K562 (cell line): ENCODE data around the gene MCAT. TPM values are rescaled to one million over a fixed set of nuclear protein-coding genes. Genes with fewer than 3 reads are reported as not detected.

Experiments
- ATAC-seq: fragments of 200-7000 bp; cut with Tn5 transposase; 3 replicates; pipeline ENCODE4 v1.9.1; 2020; ENCODE audit warnings: moderate library complexity
- BruUV-seq: library from RNA; stranded (reverse); fragments of 400-500 nt; replicated peaks from 2 replicates; lab custom pipeline; 2021; lab: Mats Ljungman, UMichigan
- CTCF ChIA-PET: fragments of 300-600 bp; formaldehyde crosslinking; extraction: SDS; loops from one replicate; lab custom pipeline; 2021; ENCODE audit warnings: low intra/inter-chr PET ratio; lab: Yijun Ruan, JAX
- POLR2A ChIA-PET: fragments of 300-600, 350-650 bp; sonication (Branson Sonifier 250); formaldehyde crosslinking; extraction: SDS; loops from one replicate; lab custom pipeline; 2021; ENCODE audit warnings: antibody characterized with exemption, inconsistent platforms; lab: Yijun Ruan, JAX
- DNase-seq, 4 experiments: peaks; one replicate each; pipeline versions ENCODE4 v3.0.0 to v3.0.0-alpha.2; 2011 to 2018; ENCODE audit warnings: low spot score in 3 of 4, mixed read lengths in 3 of 4; ENCODE audit errors: extremely low read depth in 1 of 4
- FAIRE-seq: peaks from 2 replicates; lab custom pipeline; 2011; peaks lifted over from hg19 to GRCh38; lab: Jason Lieb, UNC
- H2AFZ ChIP-seq: 2 replicates; pipeline ENCODE4 v1.6.0; 2011; ENCODE audit warnings: low read depth, low read length, control low read depth, inconsistent platforms
- H3K27ac ChIP-seq: fragments of 200-600 bp; 3 replicates; pipeline ENCODE4 v1.8.0; 2011; ENCODE audit warnings: low read depth, mild to moderate bottlenecking, control low read depth, inconsistent platforms, low read length, moderate library complexity, mixed read lengths; ENCODE audit errors: extremely low read depth
- H3K27me3 ChIP-seq, 2 experiments: fragments of 300-600 bp in 1 of 2; 2 replicates in 1 of 2; 3 replicates in 1 of 2; pipeline versions ENCODE4 v1.6.0 to v1.8.0; 2011; ENCODE audit warnings: inconsistent platforms in 2 of 2, low read length in 2 of 2, mild to moderate bottlenecking in 1 of 2, mixed read lengths in 1 of 2, moderate library complexity in 1 of 2; ENCODE audit not compliant: control insufficient read depth in 2 of 2, insufficient read depth in 2 of 2
- H3K36me3 ChIP-seq: fragments of 300-600 bp; 3 replicates; pipeline ENCODE4 v1.8.0; 2011; ENCODE audit warnings: mild to moderate bottlenecking, low read length, inconsistent platforms; ENCODE audit not compliant: control insufficient read depth, insufficient read depth
- H3K4me1 ChIP-seq, 2 experiments: fragments of 200-600 bp in 1 of 2; replicated peaks in 1 of 2; 2 replicates in 1 of 2; 3 replicates in 1 of 2; pipeline versions ENCODE4 v1.5.1 to v1.8.0; 2011; ENCODE audit warnings: inconsistent platforms in 2 of 2, low read length in 2 of 2, mild to moderate bottlenecking in 1 of 2, mixed read lengths in 1 of 2, moderate library complexity in 1 of 2; ENCODE audit not compliant: control insufficient read depth in 2 of 2, insufficient read depth in 2 of 2
- H3K4me2 ChIP-seq: 2 replicates; pipeline ENCODE4 v1.6.1; 2011; ENCODE audit warnings: low read length, control low read depth, inconsistent platforms, mixed read lengths; ENCODE audit not compliant: insufficient read depth
- H3K4me3 ChIP-seq: fragments of 200-600 bp; sonication (generic), shearing (Covaris generic); 2 replicates; pipeline ENCODE4 v1.5.1; 2016; ENCODE audit warnings: control low read depth, inconsistent platforms
- H3K79me2 ChIP-seq: fragments of 200-600 bp; 3 replicates; pipeline ENCODE4 v1.8.0; 2011; ENCODE audit warnings: low read length, inconsistent platforms; ENCODE audit not compliant: control insufficient read depth, insufficient read depth
- H3K9ac ChIP-seq, 2 experiments: 2 replicates each; pipeline versions ENCODE4 v1.6.0 to v1.6.1; 2011; ENCODE audit warnings: low read depth in 2 of 2, low read length in 2 of 2, control low read depth in 1 of 2, inconsistent platforms in 1 of 2, mild to moderate bottlenecking in 1 of 2, mixed read lengths in 1 of 2; ENCODE audit not compliant: insufficient read depth in 1 of 2
- H3K9me1 ChIP-seq: one replicate; pipeline ENCODE4 v1.6.0; 2011; ENCODE audit warnings: inconsistent platforms, mild to moderate bottlenecking, low read length, moderate library complexity; ENCODE audit not compliant: control insufficient read depth, insufficient read depth
- H3K9me3 ChIP-seq: replicated peaks from 2 replicates; pipeline ENCODE4 v1.5.1; 2011; ENCODE audit warnings: low read depth, low read length, inconsistent platforms; ENCODE audit not compliant: control insufficient read depth, insufficient read depth
- H4K20me1 ChIP-seq: replicated peaks from 2 replicates; pipeline ENCODE4 v1.6.1; 2011; ENCODE audit warnings: low read length, inconsistent platforms, mixed read lengths; ENCODE audit not compliant: control insufficient read depth, insufficient read depth
- ARID4B ChIP-seq: sonication (generic); formaldehyde crosslinking; IDR thresholded peaks from 2 replicates; pipeline ENCODE4 v1.8.0; 2022; ENCODE audit warnings: mild to moderate bottlenecking, missing genetic modification reagents
- BDP1 ChIP-seq: IDR thresholded peaks from 3 replicates; pipeline ENCODE4 v1.6.1; 2011; ENCODE audit not compliant: insufficient read length, insufficient read depth
- FOXO4 ChIP-seq: fragments of 450-650 bp; formaldehyde crosslinking; IDR thresholded peaks from 2 replicates; pipeline ENCODE4 v1.4.0; 2020; ENCODE audit warnings: mild to moderate bottlenecking, moderate library complexity
- HMGN3 ChIP-seq: IDR thresholded peaks from 2 replicates; pipeline ENCODE4 v1.6.1; 2011; ENCODE audit warnings: borderline replicate concordance, low read depth, mild to moderate bottlenecking, mixed read lengths, low read length; ENCODE audit not compliant: insufficient read length; ENCODE audit errors: extremely low read depth
- MED1 ChIP-seq: sonication (generic); formaldehyde crosslinking; IDR thresholded peaks from 2 replicates; pipeline ENCODE4 v1.8.1; 2023; ENCODE audit warnings: missing genetic modification reagents, borderline replicate concordance
- NFIC ChIP-seq: fragments of 450-650 bp; IDR thresholded peaks from 2 replicates; pipeline ENCODE4 v1.6.1; 2017; ENCODE audit warnings: mild to moderate bottlenecking, inconsistent platforms
- RBFOX2 ChIP-seq: fragments of 200-400 bp; formaldehyde crosslinking; IDR thresholded peaks from 2 replicates; pipeline ENCODE4 v1.6.1; 2017; ENCODE audit warnings: low read depth, mild to moderate bottlenecking, low read length, moderate library complexity
- UBTF ChIP-seq, 2 experiments: IDR thresholded peaks; 2 replicates each; pipeline ENCODE4 v1.6.1; 2012; ENCODE audit warnings: improper control_type of control experiment in 2 of 2, low read depth in 2 of 2, low read length in 2 of 2, borderline replicate concordance in 1 of 2
- ZBTB33 ChIP-seq: sonication (generic); formaldehyde crosslinking; IDR thresholded peaks from 2 replicates; pipeline ENCODE4 v1.8.1; 2023; ENCODE audit warnings: mild to moderate bottlenecking, missing genetic modification reagents
- WGBS: fragments of 100-300 bp; shearing (Covaris generic); methylation state at CpG from one replicate; pipeline ENCODE4 v1.1.6; 2016; ENCODE audit warnings: low coverage, mixed read lengths; ENCODE audit not compliant: insufficient coverage; ENCODE audit errors: missing lambda C conversion rate; 5-methylcytosine and 5-hydroxymethylcytosine counted together
- in situ Hi-C: fragments of 300-500 bp; cut with MboI; formaldehyde crosslinking; loops from 4 replicates; pipeline ENCODE4 v1.15.0; 2018; ENCODE audit warnings: inconsistent platforms, mixed read lengths
- intact Hi-C: fragments of 100-400 bp; cut with micrococcal nuclease; formaldehyde crosslinking; loops from 2 replicates; pipeline ENCODE4 v1.14.2; 2022
- polyA plus RNA-seq, 8 experiments: library from polyadenylated mRNA; depleted of rRNA in 4 of 8; stranded (reverse) in 5 of 8; unstranded in 3 of 8; fragments of >200 nt; fragmentation: Nextera tagmentation in 2 of 8; fragmentation: Illumina TruSeq in 1 of 8; extraction: Ambion mirVana in 2 of 8; extraction: Trizol in 1 of 8; gene quantifications; 2 replicates each; pipeline versions ENCODE4 v1.2.1 to v1.2.3, GENCODE V29; 2011 to 2014; ENCODE audit warnings: inconsistent platforms in 1 of 8, missing spikeins in 1 of 8
- total RNA-seq, 7 experiments: library from RNA; depleted of rRNA in 6 of 7; stranded (reverse); fragments of >200 nt in 6 of 7; fragmentation: Illumina TruSeq in 2 of 7; extraction: Trizol in 2 of 7; gene quantifications; 2 replicates each; pipeline versions ENCODE4 v1.2.1 to v1.2.3, GENCODE V29; 2011 to 2021; ENCODE audit warnings: low replicate concordance in 1 of 7

Gene MCAT
- total and polyA plus RNA-seq, 9 of the 15 experiments (the other 6 are each of a cell fraction or from before 2014, with no cell fraction given), result 3.3 to 27.8 (median 13.9) TPM

- WGBS, result 0% methylated on average over 22 of the region's 75 CpGs
- no peaks in the 10 kb centered on the region for H3K9me3 ChIP-seq
- TSS peak; percentile 50 for BruUV-seq
- H3K4me1 ChIP-seq, result peaks cover 0 to 38% of the 10 kb centered on the region in 2 experiments; a peak in 3 of 5 replicates
- peak; percentile 79 for ATAC-seq
- H2AFZ ChIP-seq, result peak within 1 kb of the TSS; percentile 83
- 0 out of 2 replicates have a peak, but pooled peaks cover 3% of the 10 kb centered on the region for H4K20me1 ChIP-seq
- in situ Hi-C loops (no loop called here), intact Hi-C loops (no loop called here)
- ChIA-PET CTCF (no interaction called here), POLR2A (interaction anchor here (0.6 kb wide), 1 partner anchor 48 kb away, joined by 4 read pairs; no protein-coding TSS in a partner anchor)
- no peak for FAIRE-seq
- peak within 1 kb of the TSS; percentile 54 for H3K4me3 ChIP-seq
- DNase-seq, result peak; percentile 53 to 85 (median 80)
- H3K27me3 ChIP-seq, result no peaks in the 10 kb centered on the region
- peaks cover 29% of the 10 kb centered on the region for H3K79me2 ChIP-seq
- H3K9ac ChIP-seq, result peak within 1 kb of the TSS; percentile 82 to 96
- H3K27ac ChIP-seq, result peak within 1 kb of the TSS; percentile 76
- no peaks in the 10 kb centered on the region for H3K9me1 ChIP-seq
- no peaks in the 10 kb centered on the region for H3K36me3 ChIP-seq
- H3K4me2 ChIP-seq, result peak within 1 kb of the TSS; percentile 85
- TF ChIP-seq HMGN3, result no peak
- TF ChIP-seq MED1 (CRISPR knock-in tag), result no peak
- TF ChIP-seq ZBTB33 (CRISPR knock-in tag), result peak; percentile 28; the same call in 1 of the 2 replicates
- no peak for TF ChIP-seq FOXO4 (CRISPR knock-in tag)
- TF ChIP-seq RBFOX2, result peak; percentile 51
- TF ChIP-seq BDP1, result no peak
- peak; percentile 58; the same call in 1 of the 2 replicates for TF ChIP-seq ARID4B (CRISPR knock-in tag)
- no peak for TF ChIP-seq UBTF (IDR thresholded peaks at IDR 0.05; ENCODE audit: borderline replicate concordance in 1 of 2, low read depth in 2 of 2, low read length in 2 of 2)
- peak; percentile 31 for TF ChIP-seq NFIC
Observed at GRCh38 chr22:43151251-43152002, 8.2 kb upstream of the MCAT start, which contains the start of gene TSPO. Gene TSPO (plus strand): TSS chr22:43151559. CDS start chr22:43159239, 7,680 bp downstream.
